CD4-positive, alpha-beta T cell (primary cell): ENCODE results near the gene CELA2B. TPM values are rescaled to one million over a fixed set of nuclear protein-coding genes. Genes with fewer than 3 reads are reported as not detected.
"Not testable (repeated sequence)": the region's sequence is repeated elsewhere in the genome, so short reads cannot be mapped to it uniquely, and the experiment has no call there.

Experiments
- ATAC-seq: fragments of 200-7000 bp; cut with Tn5 transposase; one replicate; pipeline ENCODE4 v1.10.0; 2022; ENCODE audit warnings: mild to moderate bottlenecking; ENCODE audit not compliant: poor library complexity
- CTCF ChIA-PET: fragments of 350-600 bp; sonication (Branson Sonifier 250); formaldehyde crosslinking; loops from one replicate; lab custom pipeline; 2021; ENCODE audit warnings: antibody characterized with exemption, inconsistent platforms; lab: Charles Lee
- POLR2A ChIA-PET: fragments of 350-600 bp; sonication (Branson Sonifier 250); formaldehyde crosslinking; loops from one replicate; lab custom pipeline; 2021; ENCODE audit warnings: antibody characterized with exemption, inconsistent platforms; lab: Charles Lee
- DNase-seq, 14 experiments: peaks; one replicate each; pipeline ENCODE4 v3.0.0-alpha.2; 2013 to 2020; ENCODE audit warnings: mixed read lengths in 2 of 14
- H3K27ac ChIP-seq, 2 donors: one replicate each; pipeline versions ENCODE4 v1.5.1 to v1.7.0; 2013; ENCODE audit warnings: low read length in 2 of 2, low read depth in 1 of 2, mild to moderate bottlenecking in 1 of 2
- H3K27me3 ChIP-seq, 2 experiments: 1 replicate in 1 of 2; 2 replicates in 1 of 2; pipeline versions ENCODE4 v1.6.1 to v1.7.0; 2013; ENCODE audit warnings: low read length in 2 of 2, control low read depth in 1 of 2, mild to moderate bottlenecking in 1 of 2, moderate library complexity in 1 of 2; ENCODE audit not compliant: insufficient read depth in 2 of 2, control insufficient read depth in 1 of 2
- H3K36me3 ChIP-seq: one replicate; pipeline ENCODE4 v1.6.1; 2013; ENCODE audit warnings: low read length, control low read depth; ENCODE audit not compliant: insufficient read depth
- H3K4me1 ChIP-seq: one replicate; pipeline ENCODE4 v1.6.1; 2013; ENCODE audit warnings: low read length, control low read depth; ENCODE audit not compliant: insufficient read depth
- H3K4me3 ChIP-seq: one replicate; pipeline ENCODE4 v1.5.1; 2013; ENCODE audit warnings: mild to moderate bottlenecking, low read length, moderate library complexity
- H3K9me3 ChIP-seq, 2 experiments: 1 replicate in 1 of 2; 2 replicates in 1 of 2; pipeline versions ENCODE4 v1.6.1 to v1.7.0; 2013; ENCODE audit warnings: low read length in 2 of 2, mild to moderate bottlenecking in 2 of 2, control low read depth in 1 of 2, moderate library complexity in 1 of 2; ENCODE audit not compliant: control insufficient read depth in 1 of 2, insufficient read depth in 1 of 2
- H3K27ac Mint-ChIP-seq: one replicate; pipeline ENCODE4 v1.8.0; 2020; ENCODE audit warnings: mixed read lengths
- H3K27me3 Mint-ChIP-seq: one replicate; pipeline ENCODE4 v1.8.0; 2021; ENCODE audit warnings: mixed read lengths
- H3K36me3 Mint-ChIP-seq: one replicate; pipeline ENCODE4 v1.8.0; 2021; ENCODE audit warnings: low read depth, mixed read lengths
- H3K4me1 Mint-ChIP-seq: one replicate; pipeline ENCODE4 v1.8.0; 2021; ENCODE audit warnings: low read depth, mixed read lengths
- H3K4me3 Mint-ChIP-seq: one replicate; pipeline ENCODE4 v1.8.0; 2020; ENCODE audit warnings: mild to moderate bottlenecking, mixed read lengths
- H3K9me3 Mint-ChIP-seq: one replicate; pipeline ENCODE4 v1.8.0; 2020; ENCODE audit warnings: mixed read lengths
- intact Hi-C, 2 experiments: fragments of 100-400 bp; cut with DNase I in 1 of 2; cut with micrococcal nuclease in 1 of 2; formaldehyde crosslinking; loops; one replicate each; pipeline versions ENCODE4 v1.15.1 to v1.9.0; 2023 to 2025; cut with DNase I, micrococcal nuclease
- total RNA-seq, 174 experiments: library from RNA in 2 of 174; stranded (reverse) in 2 of 174; gene quantifications; one replicate each; pipeline ENCODE4 v1.2.3 and lab custom pipeline; 2021 to 2026
- TF ChIP-seq, protein P1 (sequence below): fragments of 200-600 bp; IDR thresholded peaks from one replicate; pipeline ENCODE4 v1.8.0; 2022; ENCODE audit warnings: antibody characterized with exemption, mild to moderate bottlenecking

The CELA2B gene
- total RNA-seq, 2 experiments from 2014 or later = not detected

GRCh38 chr1:15477646-15478212 is 1.8 kb downstream of the CELA2B start:
- H3K4me3 Mint-ChIP-seq = no peak overlapping the region
- Histone ChIP-seq H3K27ac (no peak overlapping the region), H3K27me3 (no peaks in the 10 kb centered on the region), H3K4me1 (no peaks in the 10 kb centered on the region), H3K4me3 (no peak overlapping the region), H3K36me3 (no peaks in the 10 kb centered on the region), H3K9me3 (no peaks in the 10 kb centered on the region)
- intact Hi-C loops = no loop called here
- H3K36me3 Mint-ChIP-seq = no peaks in the 10 kb centered on the region
- H3K27ac Mint-ChIP-seq = no peak overlapping the region
- TF ChIP-seq, protein P1, sequence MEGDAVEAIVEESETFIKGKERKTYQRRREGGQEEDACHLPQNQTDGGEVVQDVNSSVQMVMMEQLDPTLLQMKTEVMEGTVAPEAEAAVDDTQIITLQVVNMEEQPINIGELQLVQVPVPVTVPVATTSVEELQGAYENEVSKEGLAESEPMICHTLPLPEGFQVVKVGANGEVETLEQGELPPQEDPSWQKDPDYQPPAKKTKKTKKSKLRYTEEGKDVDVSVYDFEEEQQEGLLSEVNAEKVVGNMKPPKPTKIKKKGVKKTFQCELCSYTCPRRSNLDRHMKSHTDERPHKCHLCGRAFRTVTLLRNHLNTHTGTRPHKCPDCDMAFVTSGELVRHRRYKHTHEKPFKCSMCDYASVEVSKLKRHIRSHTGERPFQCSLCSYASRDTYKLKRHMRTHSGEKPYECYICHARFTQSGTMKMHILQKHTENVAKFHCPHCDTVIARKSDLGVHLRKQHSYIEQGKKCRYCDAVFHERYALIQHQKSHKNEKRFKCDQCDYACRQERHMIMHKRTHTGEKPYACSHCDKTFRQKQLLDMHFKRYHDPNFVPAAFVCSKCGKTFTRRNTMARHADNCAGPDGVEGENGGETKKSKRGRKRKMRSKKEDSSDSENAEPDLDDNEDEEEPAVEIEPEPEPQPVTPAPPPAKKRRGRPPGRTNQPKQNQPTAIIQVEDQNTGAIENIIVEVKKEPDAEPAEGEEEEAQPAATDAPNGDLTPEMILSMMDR = no peak
- DNase-seq (no peak), ATAC-seq (no peak)
- H3K27me3 Mint-ChIP-seq = no peaks in the 10 kb centered on the region
- CTCF ChIA-PET = no interaction called here
- H3K4me1 Mint-ChIP-seq = no peaks in the 10 kb centered on the region
- H3K9me3 Mint-ChIP-seq = no peaks in the 10 kb centered on the region
- POLR2A ChIA-PET = no interaction called here

- Mint-ChIP-seq H3K36me3 (no peaks in the 10 kb centered on the region), H3K4me3 (no peak overlapping the region), H3K27me3 (no peaks in the 10 kb centered on the region), H3K4me1 (no peaks in the 10 kb centered on the region), H3K9me3 (no peaks in the 10 kb centered on the region), H3K27ac (no peak overlapping the region)
- H3K36me3 ChIP-seq = no peaks in the 10 kb centered on the region
- no peak for DNase-seq
- no peak for ATAC-seq
- no peaks in the 10 kb centered on the region for H3K9me3 ChIP-seq
- ChIA-PET POLR2A (no interaction called here), CTCF (no interaction called here)
- no peak overlapping the region for H3K27ac ChIP-seq
- H3K4me3 ChIP-seq = no peak overlapping the region
- H3K4me1 ChIP-seq = no peaks in the 10 kb centered on the region
- intact Hi-C loops = no loop called here
- no peaks in the 10 kb centered on the region for H3K27me3 ChIP-seq
- TF ChIP-seq, protein P1 = no peak
These were observed 3.9 kb downstream of the CELA2B start for GRCh38 chr1:15479654-15480347.

GRCh38 chr1:15482455-15482854 is 6.6 kb downstream of the CELA2B start:
- H3K9me3 ChIP-seq, H3K36me3 Mint-ChIP-seq, H3K27me3 Mint-ChIP-seq, H3K4me1 ChIP-seq, CTCF ChIA-PET, ATAC-seq, H3K27ac ChIP-seq, H3K4me1 Mint-ChIP-seq, POLR2A ChIA-PET, intact Hi-C loops, H3K36me3 ChIP-seq, H3K4me3 Mint-ChIP-seq, DNase-seq, H3K27ac Mint-ChIP-seq, H3K4me3 ChIP-seq, H3K27me3 ChIP-seq, H3K9me3 Mint-ChIP-seq: not testable (repeated sequence)

DNA sequence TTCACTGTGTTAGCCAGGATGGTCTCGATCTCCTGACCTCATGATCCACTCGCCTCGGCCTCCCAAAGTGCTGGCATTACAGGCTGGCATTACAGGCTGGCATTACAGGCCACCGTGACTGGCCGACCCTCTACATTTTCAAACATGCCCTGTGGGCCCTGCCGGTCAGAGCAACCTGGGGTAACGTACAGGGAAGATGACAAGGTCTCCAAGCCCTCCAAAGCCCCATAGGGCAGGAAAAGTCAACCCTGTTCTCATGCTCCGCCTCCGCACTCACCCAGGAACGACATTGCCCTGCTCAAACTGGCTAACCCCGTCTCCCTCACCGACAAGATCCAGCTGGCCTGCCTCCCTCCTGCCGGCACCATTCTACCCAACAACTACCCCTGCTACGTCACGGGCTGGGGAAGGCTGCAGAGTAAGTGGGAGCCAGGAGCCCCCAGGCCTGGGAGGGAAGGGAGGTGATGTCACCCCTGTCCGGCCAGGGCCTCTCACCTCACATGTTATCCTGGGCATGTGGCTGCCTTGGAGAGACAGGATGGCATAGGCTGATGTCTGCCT is 7.2 kb downstream of the CELA2B start:
- H3K36me3 ChIP-seq, intact Hi-C loops, H3K36me3 Mint-ChIP-seq, H3K9me3 Mint-ChIP-seq, POLR2A ChIA-PET, H3K4me3 ChIP-seq, H3K9me3 ChIP-seq, H3K4me3 Mint-ChIP-seq, DNase-seq, CTCF ChIA-PET, H3K4me1 ChIP-seq, H3K27ac Mint-ChIP-seq, H3K4me1 Mint-ChIP-seq, H3K27ac ChIP-seq, H3K27me3 Mint-ChIP-seq, ATAC-seq, H3K27me3 ChIP-seq: not testable (repeated sequence)
